ENCODE data around the gene CWC15. TPM values are rescaled to one million over a fixed set of nuclear protein-coding genes. Genes with fewer than 3 reads are reported as not detected.
A peak's percentile ranks its signal among the peaks of the same experiment; 100 is the strongest.

The CWC15 gene
- total RNA-seq, 1 donor from 2014 or later = 53.9 TPM

DNA sequence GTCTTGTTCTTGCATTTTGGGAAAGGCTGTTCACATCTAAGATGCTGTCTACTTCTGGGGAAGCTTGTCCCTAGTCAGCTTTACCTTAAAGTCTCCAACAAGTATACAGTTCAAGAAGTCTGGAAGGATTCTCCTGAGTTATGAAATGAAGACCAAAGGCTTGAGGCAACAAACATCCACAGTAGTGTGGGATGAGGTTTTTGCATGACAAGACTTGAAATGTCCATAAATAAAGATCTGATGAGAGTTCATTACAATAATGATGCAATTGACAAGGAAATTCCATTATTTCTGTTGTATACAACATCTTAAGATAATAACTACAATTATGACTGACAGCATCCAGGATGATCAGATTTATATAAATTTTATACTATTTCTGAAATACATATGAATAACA is 30.4 kb upstream of the CWC15 start:
- Histone ChIP-seq H3K4me3 (no peak overlapping the region), H3K36me3 (no peaks in the 10 kb centered on the region), H3K27me3 (no peaks in the 10 kb centered on the region), H3K4me1 (no peaks in the 10 kb centered on the region), H3K9me3 (no peaks in the 10 kb centered on the region), H3K27ac (no peak overlapping the region)
- intact Hi-C loops (cut with DNase I) = no loop called here
- no peak for DNase-seq
- ATAC-seq = no peak
- TF ChIP-seq, protein P1, sequence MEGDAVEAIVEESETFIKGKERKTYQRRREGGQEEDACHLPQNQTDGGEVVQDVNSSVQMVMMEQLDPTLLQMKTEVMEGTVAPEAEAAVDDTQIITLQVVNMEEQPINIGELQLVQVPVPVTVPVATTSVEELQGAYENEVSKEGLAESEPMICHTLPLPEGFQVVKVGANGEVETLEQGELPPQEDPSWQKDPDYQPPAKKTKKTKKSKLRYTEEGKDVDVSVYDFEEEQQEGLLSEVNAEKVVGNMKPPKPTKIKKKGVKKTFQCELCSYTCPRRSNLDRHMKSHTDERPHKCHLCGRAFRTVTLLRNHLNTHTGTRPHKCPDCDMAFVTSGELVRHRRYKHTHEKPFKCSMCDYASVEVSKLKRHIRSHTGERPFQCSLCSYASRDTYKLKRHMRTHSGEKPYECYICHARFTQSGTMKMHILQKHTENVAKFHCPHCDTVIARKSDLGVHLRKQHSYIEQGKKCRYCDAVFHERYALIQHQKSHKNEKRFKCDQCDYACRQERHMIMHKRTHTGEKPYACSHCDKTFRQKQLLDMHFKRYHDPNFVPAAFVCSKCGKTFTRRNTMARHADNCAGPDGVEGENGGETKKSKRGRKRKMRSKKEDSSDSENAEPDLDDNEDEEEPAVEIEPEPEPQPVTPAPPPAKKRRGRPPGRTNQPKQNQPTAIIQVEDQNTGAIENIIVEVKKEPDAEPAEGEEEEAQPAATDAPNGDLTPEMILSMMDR (IDR thresholded peaks at IDR 0.05) = no peak

DNA sequence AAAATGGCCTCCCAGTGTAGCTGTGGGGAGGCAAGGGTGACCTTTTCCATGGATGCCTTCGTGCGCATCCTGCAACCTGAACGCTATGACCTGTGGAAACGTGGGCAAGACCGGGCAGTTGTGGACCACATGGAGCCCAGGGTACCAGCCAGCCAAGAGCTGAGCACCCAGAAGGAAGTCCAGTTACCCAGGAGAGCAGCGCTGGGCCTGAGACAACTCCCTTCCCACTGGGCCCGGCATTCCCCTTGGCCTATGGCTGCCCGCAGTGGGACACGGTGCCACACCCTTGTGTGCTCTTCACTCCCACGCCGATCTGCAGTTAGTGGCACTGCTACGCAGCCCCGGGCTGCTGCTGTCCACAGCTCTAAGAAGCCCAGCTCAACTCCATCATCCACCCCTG is 24.9 kb upstream of the CWC15 start:
- Histone ChIP-seq H3K9me3 (no peaks in the 10 kb centered on the region), H3K4me1 (no peaks in the 10 kb centered on the region), H3K27me3 (no peaks in the 10 kb centered on the region), H3K4me3 (no peak overlapping the region), H3K27ac (no peak overlapping the region), H3K36me3 (no peaks in the 10 kb centered on the region)
- ATAC-seq (peak; percentile 34), DNase-seq (no peak)
- intact Hi-C loops (cut with DNase I) = no loop called here
- TF ChIP-seq, protein P1 (IDR thresholded peaks at IDR 0.05) = no peak

DNA sequence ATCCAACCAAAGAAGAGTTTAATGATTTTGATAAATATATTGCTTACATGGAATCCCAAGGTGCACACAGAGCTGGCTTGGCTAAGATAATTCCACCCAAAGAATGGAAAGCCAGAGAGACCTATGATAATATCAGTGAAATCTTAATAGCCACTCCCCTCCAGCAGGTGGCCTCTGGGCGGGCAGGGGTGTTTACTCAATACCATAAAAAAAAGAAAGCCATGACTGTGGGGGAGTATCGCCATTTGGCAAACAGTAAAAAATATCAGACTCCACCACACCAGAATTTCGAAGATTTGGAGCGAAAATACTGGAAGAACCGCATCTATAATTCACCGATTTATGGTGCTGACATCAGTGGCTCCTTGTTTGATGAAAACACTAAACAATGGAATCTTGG is 24.1 kb upstream of the CWC15 start:
- no peaks in the 10 kb centered on the region for H3K9me3 ChIP-seq
- DNase-seq (no peak), ATAC-seq (no peak)
- no peak overlapping the region for H3K27ac ChIP-seq
- H3K4me1 ChIP-seq = no peaks in the 10 kb centered on the region
- H3K27me3 ChIP-seq = no peaks in the 10 kb centered on the region
- TF ChIP-seq, protein P1 (IDR thresholded peaks at IDR 0.05) = no peak
- intact Hi-C loops (cut with DNase I) = no loop called here
- H3K36me3 ChIP-seq = no peaks in the 10 kb centered on the region
- H3K4me3 ChIP-seq = no peak overlapping the region

DNA sequence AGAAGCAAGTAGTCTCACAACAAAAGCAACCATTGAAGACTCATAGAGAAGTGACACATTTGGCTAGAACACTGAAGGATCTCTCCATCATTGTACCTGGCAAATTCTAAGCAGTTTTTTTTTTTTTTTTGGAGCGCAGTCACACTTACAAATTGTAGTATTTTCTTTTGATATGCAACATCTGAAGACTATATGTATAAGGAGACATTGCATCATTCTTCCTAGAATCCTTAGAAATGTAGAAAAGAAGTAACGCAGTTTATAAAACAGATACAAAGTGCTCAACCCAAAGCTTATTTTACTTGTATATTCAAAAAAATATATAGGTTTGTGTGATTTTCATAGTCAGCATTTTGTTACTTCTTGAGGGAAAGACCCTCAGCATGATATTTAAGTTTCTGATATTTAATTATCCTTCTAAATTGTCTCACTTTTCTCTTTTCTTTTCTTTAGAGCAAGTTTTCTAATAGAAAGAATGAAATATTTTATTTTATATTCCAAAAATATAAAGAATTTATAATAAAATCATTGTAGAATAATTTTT is 20.1 kb upstream of the CWC15 start:
- intact Hi-C loops (cut with DNase I) = no loop called here
- Histone ChIP-seq H3K4me1 (no peaks in the 10 kb centered on the region), H3K27me3 (no peaks in the 10 kb centered on the region), H3K27ac (no peak overlapping the region), H3K36me3 (no peaks in the 10 kb centered on the region), H3K9me3 (no peaks in the 10 kb centered on the region), H3K4me3 (no peak overlapping the region)
- no peak for ATAC-seq
- DNase-seq = no peak
- TF ChIP-seq, protein P1 (IDR thresholded peaks at IDR 0.05) = no peak

DNA sequence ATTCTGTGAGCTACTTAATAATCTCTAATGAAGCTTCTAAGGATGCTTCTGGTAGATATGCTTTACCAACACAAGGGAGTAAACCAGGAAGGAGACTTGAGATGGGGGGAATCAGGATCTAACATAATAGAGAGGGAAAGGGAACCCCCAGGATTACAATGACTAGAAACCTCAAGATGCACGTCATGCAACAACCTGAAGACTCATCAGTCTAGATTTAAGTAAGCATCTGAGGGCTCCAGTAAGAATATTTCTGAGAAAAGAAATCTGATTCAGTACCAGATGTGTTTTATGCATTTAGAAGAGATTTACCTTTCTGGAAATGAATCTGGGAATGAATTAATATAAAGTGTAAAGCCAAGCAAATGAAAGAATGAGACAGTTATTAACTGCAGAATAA is 15.4 kb upstream of the CWC15 start:
- Histone ChIP-seq H3K27me3 (no peaks in the 10 kb centered on the region), H3K9me3 (no peaks in the 10 kb centered on the region), H3K36me3 (no peaks in the 10 kb centered on the region), H3K4me1 (no peaks in the 10 kb centered on the region), H3K4me3 (no peak overlapping the region), H3K27ac (no peak overlapping the region)
- TF ChIP-seq, protein P1 (IDR thresholded peaks at IDR 0.05) = no peak
- no peak for ATAC-seq
- DNase-seq = no peak
- intact Hi-C loops (cut with DNase I) = no loop called here

DNA sequence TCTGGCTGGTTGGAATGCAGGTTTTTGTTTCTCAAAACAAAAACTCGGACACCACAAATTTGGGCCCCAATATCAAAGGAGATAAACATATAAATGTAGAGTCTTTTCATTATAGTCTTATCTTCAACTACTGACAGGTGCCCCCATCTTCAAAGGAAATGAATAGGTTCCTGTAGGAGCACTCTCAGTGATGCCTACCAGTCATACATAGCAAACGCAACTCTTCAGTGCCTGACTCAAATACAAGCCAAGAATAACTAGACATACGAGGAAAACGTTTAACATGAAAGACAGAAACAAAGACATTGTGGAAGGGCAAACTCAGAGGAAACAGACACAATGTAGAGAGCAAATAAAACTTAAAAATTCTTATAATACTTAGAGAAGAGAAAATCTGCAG is 14.0 kb upstream of the CWC15 start:
- intact Hi-C loops (cut with DNase I) = no loop called here
- Histone ChIP-seq H3K36me3 (no peaks in the 10 kb centered on the region), H3K27me3 (no peaks in the 10 kb centered on the region), H3K4me3 (no peak overlapping the region), H3K27ac (no peak overlapping the region), H3K4me1 (no peaks in the 10 kb centered on the region), H3K9me3 (no peaks in the 10 kb centered on the region)
- TF ChIP-seq, protein P1 (IDR thresholded peaks at IDR 0.05) = no peak
- no peak for DNase-seq
- ATAC-seq = no peak

All from upper lobe of right lung (tissue), 1 donor.